ENCODE results near the gene OR56A5. TPM values are rescaled to one million over a fixed set of nuclear protein-coding genes. Genes with fewer than 3 reads are reported as not detected.
A peak's percentile ranks its signal among the peaks of the same experiment; 100 is the strongest.
"Not testable (repeated sequence)": the region's sequence is repeated elsewhere in the genome, so short reads cannot be mapped to it uniquely, and the experiment has no call there.

The OR56A5 gene
- total and polyA plus RNA-seq, 8 donors, result not detected

GRCh38 chr11:5986885-5987284 lies 18.6 kb upstream of the OR56A5 start, which contains the start of gene OR52L1:
Gene OR52L1 (minus strand): TSS chr11:5986985. CDS start chr11:5986930, 55 bp downstream.
- peaks cover 0 to 3% of the 10 kb centered on the region in 2 donors for H3K27me3 ChIP-seq
- H3K4me1 ChIP-seq, result no peaks in the 10 kb centered on the region
- intact Hi-C loops (cut with DNase I), result no loop called here
- no peak for ATAC-seq
- no peak for DNase-seq
- no peak within 1 kb of the TSS for H3K27ac ChIP-seq
- H3K4me3 ChIP-seq, result no peak within 1 kb of the TSS
- H3K36me3 ChIP-seq, result no peaks in the 10 kb centered on the region
- no peak for TF ChIP-seq CTCF (IDR thresholded peaks at IDR 0.05)
- no peaks in the 10 kb centered on the region for H3K9me3 ChIP-seq

GRCh38 chr11:5983443-5983842 lies 15.1 kb upstream of the OR56A5 start:
- no peak overlapping the region for H3K27ac ChIP-seq
- ATAC-seq (no peak), DNase-seq (no peak)
- no peaks in the 10 kb centered on the region for H3K4me1 ChIP-seq
- peaks cover 0 to 3% of the 10 kb centered on the region in 2 donors for H3K27me3 ChIP-seq
- H3K9me3 ChIP-seq, result peaks cover 0 to 5% of the 10 kb centered on the region in 2 donors
- H3K36me3 ChIP-seq, result no peaks in the 10 kb centered on the region
- H3K4me3 ChIP-seq, result no peak overlapping the region
- no peak for TF ChIP-seq CTCF (IDR thresholded peaks at IDR 0.05)
- intact Hi-C loops (cut with DNase I), result no loop called here

GRCh38 chr11:5973530-5973929 lies 5.2 kb upstream of the OR56A5 start:
- intact Hi-C loops (cut with DNase I), result no loop called here
- Histone ChIP-seq H3K36me3 (no peaks in the 10 kb centered on the region), H3K27ac (no peak overlapping the region), H3K9me3 (peaks cover 0 to 6% of the 10 kb centered on the region in 2 donors), H3K4me3 (no peak overlapping the region), H3K27me3 (no peaks in the 10 kb centered on the region), H3K4me1 (no peaks in the 10 kb centered on the region)
- ATAC-seq (no peak), DNase-seq (no peak)
- no peak for TF ChIP-seq CTCF (IDR thresholded peaks at IDR 0.05)

- intact Hi-C loops (cut with DNase I), result no loop called here
- Histone ChIP-seq H3K9me3 (peaks cover 0 to 18% of the 10 kb centered on the region in 2 donors), H3K4me3 (no peak overlapping the region), H3K36me3 (no peaks in the 10 kb centered on the region), H3K4me1 (no peaks in the 10 kb centered on the region), H3K27ac (no peak overlapping the region), H3K27me3 (no peaks in the 10 kb centered on the region)
- no peak for TF ChIP-seq CTCF (IDR thresholded peaks at IDR 0.05)
- ATAC-seq (no peak), DNase-seq (no peak)
Observed at GRCh38 chr11:5967708-5968107, 586 bp downstream of the OR56A5 start.

GRCh38 chr11:5966958-5967357 lies 1.3 kb downstream of the OR56A5 start:
- Histone ChIP-seq H3K27ac (no peak overlapping the region), H3K4me1 (no peaks in the 10 kb centered on the region), H3K4me3 (no peak overlapping the region), H3K36me3 (no peaks in the 10 kb centered on the region), H3K27me3 (no peaks in the 10 kb centered on the region), H3K9me3 (peaks cover 0 to 23% of the 10 kb centered on the region in 2 donors)
- no peak for TF ChIP-seq CTCF (IDR thresholded peaks at IDR 0.05)
- ATAC-seq (no peak), DNase-seq (no peak)
- intact Hi-C loops (cut with DNase I), result no loop called here

GRCh38 chr11:5960704-5961320 lies 7.5 kb downstream of the OR56A5 start:
- H3K27me3 ChIP-seq; intact Hi-C loops (cut with DNase I); H3K27ac ChIP-seq; H3K36me3 ChIP-seq; H3K4me1 ChIP-seq; H3K4me3 ChIP-seq; ATAC-seq: not testable (repeated sequence)
- DNase-seq, result peak in 1 of 4 donors; percentile 58
- peaks cover 0 to 41% of the 10 kb centered on the region in 2 donors for H3K9me3 ChIP-seq
